Caki2 (cell line): ENCODE measurements around the gene MTA3. TPM values are rescaled to one million over a fixed set of nuclear protein-coding genes. Genes with fewer than 3 reads are reported as not detected.
"Not testable (repeated sequence)": the region's sequence is repeated elsewhere in the genome, so short reads cannot be mapped to it uniquely, and the experiment has no call there.

Experiments used
- DNase-seq: peaks from one replicate; pipeline ENCODE4 v3.0.0-alpha.2; 2015; ENCODE audit warnings: low read depth
- in situ Hi-C: cut with HindIII; loops from 2 replicates; pipeline ENCODE4 v1.10.0; 2016; ENCODE audit warnings: low sequenced_read_pairs, low pct_unique_long_range_greater_than_20kb, mixed read lengths
- total RNA-seq: library from RNA; depleted of rRNA; stranded (reverse); fragments of >200 nt; shearing (Covaris generic); gene quantifications from 2 replicates; pipeline ENCODE4 v1.2.3, GENCODE V29; 2014; ENCODE audit warnings: low replicate concordance

MTA3 gene
- total RNA-seq, 1 experiment from 2014 or later = 31.6 TPM

DNA sequence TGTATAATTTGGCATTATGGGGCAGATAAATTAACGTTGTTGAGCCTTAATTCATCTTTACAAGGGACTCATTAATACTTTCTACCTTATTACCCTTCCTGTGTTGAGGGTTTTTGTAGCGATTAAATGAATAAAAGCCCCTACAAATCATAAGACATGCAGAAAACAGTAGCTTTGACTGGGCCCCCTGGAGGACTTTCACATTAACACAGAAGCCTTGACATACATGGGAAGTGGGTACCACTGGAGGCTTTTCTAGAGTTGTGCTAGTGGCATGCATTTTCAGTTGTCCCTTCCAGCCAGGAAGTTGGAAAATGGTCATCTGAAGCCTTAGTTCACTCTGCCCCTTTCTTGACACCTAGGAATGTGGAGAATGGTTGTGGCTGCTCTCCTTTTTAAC is 30.2 kb downstream of the MTA3 start:
- DNase-seq = no peak
- in situ Hi-C loops = no loop called here

DNA sequence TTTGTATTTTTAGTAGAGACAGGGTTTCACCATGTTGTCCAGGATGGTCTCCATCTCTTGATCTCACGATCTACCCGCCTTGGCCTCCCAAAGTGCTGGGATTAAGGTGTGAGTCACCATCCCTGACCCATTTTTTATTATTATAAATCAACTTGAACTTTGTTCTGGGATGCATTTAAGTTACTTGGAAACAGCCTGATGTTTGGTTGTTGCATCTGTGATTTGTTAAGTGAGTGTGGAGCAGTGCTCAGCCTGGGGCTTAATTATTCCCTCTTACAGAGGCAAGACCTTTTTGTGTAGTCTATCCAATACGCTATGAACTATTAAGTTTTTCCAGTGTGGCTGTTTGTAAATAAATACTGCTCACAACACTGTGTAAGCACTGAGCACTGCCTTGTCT is 32.6 kb downstream of the MTA3 start:
- no peak for DNase-seq
- in situ Hi-C loops = no loop called here

DNA sequence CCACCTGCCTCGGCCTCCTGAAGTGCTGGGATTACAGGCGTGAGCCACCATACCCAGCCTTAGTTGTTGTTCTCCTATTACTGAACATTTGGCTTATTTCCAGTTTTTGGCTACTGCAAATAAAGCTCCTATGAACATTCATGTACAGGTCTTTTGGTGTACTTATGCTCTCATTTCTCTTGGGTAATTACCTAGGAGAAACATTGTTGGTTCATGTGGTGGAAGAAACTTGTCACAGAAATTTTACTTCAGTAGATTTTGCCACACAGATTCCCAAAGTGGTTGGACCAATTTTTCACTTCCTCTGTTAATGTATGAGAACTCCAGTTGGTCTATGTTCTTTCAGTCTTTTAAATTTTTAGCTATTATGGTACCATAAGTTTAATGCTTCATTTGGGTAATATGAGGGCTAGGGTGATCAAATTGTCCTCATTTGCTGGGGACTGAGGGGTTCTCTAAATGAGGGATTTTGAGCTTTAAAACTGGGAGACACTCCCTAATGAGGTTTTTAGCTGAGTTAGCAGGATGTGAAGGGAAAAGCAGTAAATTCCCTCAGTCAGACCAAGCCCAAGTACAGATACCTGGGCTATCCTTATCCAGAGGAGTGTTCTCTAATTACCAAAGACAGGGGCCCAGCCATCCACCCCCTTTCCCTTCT is 33.9 kb downstream of the MTA3 start:
- DNase-seq = no peak
- in situ Hi-C loops = no loop called here

DNA sequence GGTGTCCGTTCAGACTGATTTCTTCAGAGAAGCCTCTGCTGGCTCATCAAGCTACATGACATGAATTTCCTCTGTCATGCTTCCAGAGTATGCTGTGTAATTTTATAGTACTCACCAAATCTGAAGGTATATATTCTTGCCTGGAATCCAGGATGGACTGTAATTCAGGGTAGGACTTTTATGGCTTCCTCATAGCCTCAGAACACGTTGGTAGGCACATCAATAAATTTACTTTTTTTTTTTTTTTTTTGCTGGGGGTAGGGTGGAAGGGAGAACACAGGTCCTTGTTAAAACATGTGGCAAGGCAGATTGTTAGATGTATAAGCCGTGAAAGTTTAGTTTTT is 34.4 kb downstream of the MTA3 start:
- DNase-seq = no peak
- in situ Hi-C loops = no loop called here

DNA sequence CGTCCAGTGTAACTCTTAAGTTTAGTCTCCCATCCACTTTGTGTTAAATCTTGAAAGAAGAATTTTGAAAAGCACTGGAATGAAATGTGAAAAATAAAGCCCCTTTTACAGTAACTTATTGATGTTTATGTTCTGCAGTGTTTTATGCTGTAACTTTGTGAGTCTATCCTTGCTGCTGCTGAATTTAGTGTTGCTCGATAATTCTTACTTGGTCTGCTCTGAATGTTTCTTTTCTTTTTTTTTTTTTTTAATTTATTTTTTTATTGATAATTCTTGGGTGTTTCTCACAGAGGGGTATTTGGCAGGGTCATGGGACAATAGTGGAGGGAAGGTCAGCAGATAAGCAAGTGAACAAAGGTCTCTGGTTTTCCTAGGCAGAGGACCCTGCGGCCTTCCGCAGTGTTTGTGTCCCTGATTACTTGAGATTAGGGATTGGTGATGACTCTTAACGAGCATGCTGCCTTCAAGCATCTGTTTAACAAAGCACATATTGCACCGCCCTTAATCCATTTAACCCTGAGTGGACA is 36.0 kb downstream of the MTA3 start:
- in situ Hi-C loops, DNase-seq: not testable (repeated sequence)

DNA sequence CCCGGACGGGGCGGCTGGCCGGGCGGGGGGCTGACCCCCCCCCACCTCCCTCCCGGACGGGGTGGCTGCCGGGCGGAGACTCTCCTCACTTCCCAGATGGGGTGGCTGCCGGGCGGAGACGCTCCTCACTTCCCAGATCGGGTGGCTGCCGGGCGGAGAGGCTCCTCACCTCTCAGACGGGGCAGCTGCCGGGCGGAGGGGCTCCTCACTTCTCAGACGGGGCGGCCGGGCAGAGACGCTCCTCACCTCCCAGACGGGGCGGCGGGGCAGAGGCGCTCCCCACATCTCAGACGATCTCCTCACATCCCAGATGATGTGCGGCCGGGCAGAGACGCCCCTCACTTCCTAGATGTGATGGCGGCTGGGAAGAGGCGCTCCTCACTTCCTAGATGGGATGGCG is 37.7 kb downstream of the MTA3 start:
- DNase-seq, in situ Hi-C loops: not testable (repeated sequence)

DNA sequence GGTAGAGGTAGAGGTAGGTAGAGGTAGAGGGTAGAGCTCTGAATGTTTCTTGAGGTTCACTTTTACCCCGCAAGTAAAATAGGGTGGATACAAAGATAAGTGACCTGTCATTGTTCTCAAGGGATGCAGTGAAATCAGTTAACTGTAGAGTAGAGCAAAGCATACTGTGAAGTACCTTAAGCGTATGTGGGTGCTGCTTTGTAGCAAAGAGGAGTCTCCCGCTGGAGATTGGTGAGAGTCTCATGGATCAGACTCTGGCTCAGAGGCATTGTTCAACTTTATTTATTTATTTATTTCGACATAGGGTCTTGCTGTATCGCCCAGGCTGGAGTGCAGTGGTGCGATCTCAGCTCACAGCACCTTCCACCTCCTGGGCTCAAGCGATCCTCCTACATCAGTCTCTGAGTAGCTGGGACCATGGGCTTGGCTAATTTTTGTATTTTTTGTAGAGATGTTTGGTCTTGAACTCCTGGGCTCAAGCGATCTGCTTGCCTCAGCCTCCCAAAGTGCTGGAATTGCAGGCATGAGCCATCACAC is 38.7 kb downstream of the MTA3 start:
- no peak for DNase-seq
- in situ Hi-C loops = no loop called here

DNA sequence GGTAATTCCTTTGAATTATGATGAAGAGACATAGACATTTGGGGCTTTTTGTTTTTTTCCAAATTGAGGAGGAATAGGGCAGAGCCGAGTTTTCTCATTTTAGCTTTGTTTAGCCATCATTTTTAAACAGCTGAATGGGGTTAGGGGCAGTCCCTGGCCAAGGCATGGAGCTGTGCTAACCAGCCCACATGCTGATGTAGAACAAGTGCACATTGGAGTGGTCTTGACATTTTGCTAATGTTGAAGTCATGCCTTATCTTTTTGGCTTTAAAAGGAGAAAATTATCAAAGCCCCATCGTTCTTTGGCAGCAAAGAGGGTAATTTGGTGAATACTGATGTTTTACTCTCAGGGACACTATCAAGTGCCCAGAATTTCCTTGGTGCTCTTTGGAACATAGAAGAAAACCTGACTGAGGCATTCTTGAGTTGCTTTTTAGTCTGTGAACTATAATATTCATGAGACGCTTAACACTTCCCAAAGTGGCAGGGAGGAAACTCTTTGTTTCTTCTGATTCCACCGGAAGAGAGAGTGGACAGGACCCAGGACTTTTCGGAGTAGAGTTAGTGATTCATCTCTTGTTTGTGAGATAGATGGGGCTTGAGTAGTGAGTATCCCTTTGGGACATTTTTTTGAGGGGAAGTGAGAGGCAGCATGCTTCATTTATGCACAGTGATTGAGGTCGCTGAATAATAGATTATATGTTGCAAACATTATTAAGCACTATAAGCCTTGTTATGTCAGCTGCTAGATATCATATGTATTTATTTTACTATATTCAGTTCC is 45.0 kb downstream of the MTA3 start:
- DNase-seq = no peak
- in situ Hi-C loops = no loop called here

DNA sequence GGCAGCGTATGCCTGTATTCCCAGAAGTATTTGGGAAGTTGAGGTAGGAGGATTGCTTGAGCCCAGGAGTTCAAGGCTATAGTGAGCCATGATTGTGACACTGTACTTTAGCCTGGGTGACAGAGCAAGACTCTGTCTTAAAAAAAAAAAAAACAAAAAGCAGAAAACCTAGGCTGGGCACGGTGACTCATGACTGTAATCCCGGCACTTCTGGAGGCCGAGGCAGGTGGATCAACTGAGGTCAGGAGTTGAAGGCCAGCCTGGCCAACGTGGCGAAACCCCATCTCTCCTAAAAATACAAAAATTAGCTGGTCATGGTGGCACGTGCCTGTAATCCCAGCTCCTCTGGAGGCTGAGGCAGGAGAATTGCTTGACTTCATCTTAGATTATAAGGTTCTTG is 46.4 kb downstream of the MTA3 start:
- in situ Hi-C loops = no loop called here
- peak; percentile 64 for DNase-seq

DNA sequence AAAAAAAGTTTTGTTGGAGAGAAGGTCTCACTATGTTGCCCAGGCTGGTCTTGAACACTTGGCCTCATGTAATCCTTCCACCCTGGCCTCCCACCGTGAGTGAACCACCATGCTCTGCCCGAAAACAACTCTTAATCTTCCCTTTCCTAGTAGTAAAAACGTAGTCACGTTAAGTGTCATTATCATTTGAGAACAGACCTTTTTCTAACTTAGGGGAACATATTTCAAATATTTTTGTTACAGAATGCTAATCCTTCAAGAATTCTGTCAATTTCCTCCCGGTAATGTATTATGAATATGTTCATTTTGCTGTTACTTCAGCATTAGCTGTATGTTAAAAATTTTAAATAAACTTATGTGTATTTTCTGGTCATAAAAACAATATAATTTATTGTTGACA is 49.7 kb downstream of the MTA3 start:
- in situ Hi-C loops = no loop called here

DNA sequence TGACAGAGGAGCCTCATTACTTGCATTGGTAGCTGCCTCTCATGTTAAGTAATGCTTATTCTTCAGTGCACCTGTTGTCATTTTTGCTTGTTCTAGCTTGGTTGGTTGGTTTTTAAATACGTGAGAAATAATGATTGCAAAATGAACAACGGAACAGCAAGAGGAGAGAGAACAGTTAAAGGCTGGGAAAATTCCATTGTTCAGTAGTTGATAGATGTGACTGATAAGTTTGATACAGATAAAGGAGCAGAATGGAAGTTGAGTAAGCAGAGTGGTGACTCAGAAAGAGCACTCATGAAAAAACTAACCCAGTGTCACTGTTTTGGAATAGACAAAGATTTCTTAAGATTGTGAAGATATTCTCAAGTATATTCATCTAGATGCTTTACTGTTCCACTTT is 50.5 kb downstream of the MTA3 start:
- peak; percentile 59 for DNase-seq
- in situ Hi-C loops = no loop called here

More for the DNA sequence above, 49.7 kb downstream of the MTA3 start:
- no peak for DNase-seq

DNA sequence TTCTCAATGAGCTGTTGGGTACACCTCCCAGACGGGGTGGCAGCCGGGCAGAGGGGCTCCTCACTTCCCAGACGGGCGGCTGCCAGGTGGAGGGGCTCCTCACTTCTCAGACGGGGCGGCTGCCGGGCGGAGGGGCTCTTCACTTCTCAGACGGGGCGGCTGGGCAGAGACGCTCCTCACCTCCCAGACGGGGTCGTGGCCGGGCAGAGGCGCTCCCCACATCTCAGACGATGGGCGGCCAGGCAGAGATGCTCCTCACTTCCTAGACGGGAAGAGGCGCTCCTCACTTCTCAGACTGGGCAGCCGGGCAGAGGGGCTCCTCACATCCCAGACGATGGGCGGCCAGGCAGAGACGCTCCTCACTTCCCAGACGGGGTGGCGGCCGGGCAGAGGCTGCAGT is 53.2 kb downstream of the MTA3 start:
- DNase-seq, in situ Hi-C loops: not testable (repeated sequence)

DNA sequence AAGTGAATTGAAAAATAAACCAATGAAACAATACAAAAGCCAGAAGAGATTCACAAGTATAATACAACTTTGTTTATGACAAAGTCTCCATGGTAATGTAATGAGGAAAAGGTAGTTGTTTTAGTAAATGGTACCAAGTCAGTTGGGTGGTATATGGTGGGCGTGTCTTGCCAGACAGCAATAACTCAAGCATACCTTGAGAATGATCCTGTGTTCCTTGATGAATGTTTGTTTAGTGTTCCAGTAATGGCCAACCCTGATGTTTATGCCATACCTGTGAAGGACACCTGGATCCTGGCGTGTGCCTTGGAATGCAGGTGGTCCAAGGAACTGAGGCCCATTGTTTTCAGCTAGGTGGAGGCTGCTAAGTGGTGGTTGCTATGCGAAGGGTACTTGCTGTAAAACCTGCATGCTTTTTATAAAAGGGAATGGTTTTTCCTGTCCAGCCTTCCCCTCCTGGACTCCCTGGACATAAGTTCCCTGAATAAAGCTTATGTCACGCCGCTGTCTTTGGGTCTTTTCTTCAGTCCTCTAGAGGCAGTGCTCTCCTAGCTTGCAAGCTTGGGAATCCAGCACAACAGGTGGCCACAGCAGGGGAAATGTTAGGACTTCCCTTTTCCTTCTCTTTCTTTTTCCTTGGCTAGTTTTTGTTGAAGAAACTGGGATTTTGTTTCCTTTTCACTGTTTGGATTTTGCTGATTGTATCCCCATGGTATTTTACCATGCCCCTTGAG is 54.7 kb downstream of the MTA3 start:
- no peak for DNase-seq
- in situ Hi-C loops = no loop called here

DNA sequence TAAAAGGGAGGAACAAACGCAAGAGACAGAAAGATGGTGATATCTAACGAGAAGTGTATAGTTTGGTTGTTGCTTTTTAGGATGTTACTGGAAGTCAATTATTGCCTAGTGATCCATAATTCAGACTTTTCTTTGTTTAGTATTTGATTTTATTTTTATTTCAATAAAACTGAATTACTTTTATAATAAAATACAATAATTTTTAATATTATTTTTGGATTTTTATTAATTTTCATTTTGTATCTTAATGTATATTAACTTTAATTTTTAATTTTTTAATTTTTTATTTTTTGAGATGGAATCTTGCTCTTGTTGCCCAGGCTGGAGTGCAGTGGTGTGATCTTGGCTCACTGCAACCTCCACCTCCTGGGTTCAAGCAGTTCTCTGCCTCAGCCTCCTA is 55.6 kb downstream of the MTA3 start:
- DNase-seq = no peak
- in situ Hi-C loops = no loop called here

DNA sequence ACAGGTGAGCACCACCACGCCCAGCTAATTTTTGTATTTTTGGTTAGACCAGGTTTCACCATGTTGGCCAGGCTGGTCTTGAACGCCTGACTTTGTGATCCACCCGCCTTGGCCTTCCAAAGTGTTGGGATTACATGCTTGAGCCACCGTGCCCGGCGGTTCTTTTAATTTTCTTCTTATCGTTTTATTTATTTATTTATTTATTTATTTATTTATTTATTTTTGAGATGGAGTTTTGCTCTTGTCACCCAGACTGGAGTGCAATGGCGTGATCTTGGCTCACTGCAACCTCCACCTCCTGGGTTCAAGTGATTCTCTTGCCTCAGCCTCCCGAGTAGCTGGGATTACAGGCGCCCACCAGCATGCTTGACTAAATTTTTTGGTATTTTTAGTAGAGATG is 59.6 kb downstream of the MTA3 start:
- in situ Hi-C loops, DNase-seq: not testable (repeated sequence)

DNA sequence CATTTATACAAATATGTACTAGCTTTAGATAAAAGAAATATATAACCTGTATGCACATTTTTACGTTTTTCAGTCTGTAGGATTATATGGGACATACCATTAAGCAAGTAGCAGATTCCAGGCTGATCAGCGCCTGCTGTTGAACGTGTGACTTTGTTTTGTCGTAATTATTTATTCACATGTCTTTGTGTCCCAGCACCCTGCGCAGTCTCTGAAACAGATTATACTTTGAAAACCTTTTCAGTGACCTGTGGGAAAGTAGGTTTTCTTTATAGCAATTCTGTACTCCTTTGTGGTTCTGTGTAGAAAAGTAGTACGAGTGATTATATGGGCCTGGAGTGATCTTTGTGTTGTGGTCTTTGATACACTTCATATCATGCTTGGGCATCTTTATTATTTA is 68.5 kb downstream of the MTA3 start:
- in situ Hi-C loops = no loop called here
- DNase-seq = no peak

DNA sequence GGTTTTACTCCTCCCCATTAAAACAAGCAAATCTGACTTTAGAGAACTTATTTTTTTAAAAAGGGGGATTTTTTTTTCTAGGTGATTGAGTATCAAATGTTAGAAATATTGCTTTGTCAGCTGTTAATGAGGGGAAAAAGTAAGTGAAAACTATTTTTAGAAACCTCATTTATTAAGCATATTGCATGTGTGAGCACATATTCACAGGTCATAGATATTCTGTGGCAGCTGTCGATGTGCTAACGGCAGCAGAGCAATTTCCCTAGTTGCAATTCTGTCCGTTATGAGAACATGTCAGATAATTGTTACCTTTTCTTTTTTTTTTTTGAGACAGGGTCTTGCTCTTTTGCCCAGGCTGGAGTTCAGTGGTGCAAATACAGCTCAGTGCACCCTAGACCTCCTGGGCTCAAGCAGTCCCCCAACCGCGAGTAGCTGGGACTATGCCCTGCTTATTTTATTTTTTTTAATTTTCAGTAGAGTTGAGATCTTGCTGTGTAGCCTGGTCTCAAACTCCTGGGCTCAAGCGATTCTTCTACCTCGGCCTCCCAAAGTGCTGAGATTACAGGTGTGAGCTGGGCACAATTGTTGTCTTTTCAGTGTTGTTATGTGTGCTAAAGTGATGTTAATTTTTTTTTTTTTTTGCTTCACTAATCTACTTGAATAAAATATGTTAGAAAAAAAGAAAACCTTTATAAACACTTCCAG is 69.8 kb downstream of the MTA3 start:
- no peak for DNase-seq
- in situ Hi-C loops = no loop called here

DNA sequence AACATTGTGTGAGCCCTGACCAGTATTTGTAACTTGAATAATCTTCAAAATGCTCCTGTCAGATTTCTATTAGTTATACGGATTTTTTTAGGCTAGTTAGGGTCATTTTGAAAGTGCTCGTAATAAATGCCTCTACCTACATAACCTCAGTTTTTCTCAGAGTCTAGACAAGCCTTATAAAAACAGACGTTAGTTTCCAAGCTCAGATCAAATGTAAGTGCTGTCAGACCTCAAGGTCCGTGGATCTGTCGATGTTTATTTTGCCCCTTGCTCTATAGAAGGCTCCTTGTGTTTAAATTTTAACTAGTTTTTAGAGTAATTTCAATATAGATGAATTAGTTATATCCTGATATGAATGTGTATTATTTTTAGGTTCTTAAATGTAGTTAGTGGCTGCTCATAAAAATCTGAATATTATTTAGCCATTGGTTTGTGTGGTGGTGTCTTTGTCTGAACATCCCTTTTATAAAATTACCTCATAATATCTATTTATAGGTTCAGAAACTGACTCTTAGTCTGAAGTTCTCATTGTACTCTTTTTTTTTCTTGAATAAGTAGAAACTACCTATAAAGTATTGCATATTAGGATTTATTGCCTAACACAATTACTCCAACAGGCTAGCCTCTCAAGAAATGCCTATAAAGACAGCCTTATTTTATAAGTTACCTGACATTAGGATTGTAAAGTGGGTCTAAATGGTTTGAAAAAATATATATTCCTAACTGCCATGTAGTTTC is 71.1 kb downstream of the MTA3 start:
- in situ Hi-C loops = no loop called here
- DNase-seq = no peak
